Measurements from ENCODE around the gene ZFAND3. TPM values are rescaled to one million over a fixed set of nuclear protein-coding genes. Genes with fewer than 3 reads are reported as not detected.
A peak's percentile ranks its signal among the peaks of the same experiment; 100 is the strongest.

Gene ZFAND3
- total RNA-seq, 1 experiment from 2014 or later = 22.2 TPM

GRCh38 chr6:37821446-37821845 is 1.9 kb downstream of the ZFAND3 start:
- peak overlapping the region; percentile 64; the same call in 1 of the 2 replicates for H3K9ac ChIP-seq (ENCODE audit: low read length)
- H3K4me1 ChIP-seq (ENCODE audit: insufficient read depth, low read length) = peaks cover 36% of the 10 kb centered on the region
- no peak overlapping the region for H2AFZ ChIP-seq (ENCODE audit: low read length)
- ATAC-seq (no peak), DNase-seq (no peak)
- peaks cover 45% of the 10 kb centered on the region for H4K20me1 ChIP-seq (ENCODE audit: low read length)
- H3K4me2 ChIP-seq (ENCODE audit: low read length) = peak overlapping the region; percentile 95
- H3K27me3 ChIP-seq (ENCODE audit: low read length) = no peaks in the 10 kb centered on the region
- H3K27ac ChIP-seq (ENCODE audit: low read length) = no peak overlapping the region
- TF ChIP-seq EZH2phosphoT487 (IDR thresholded peaks at IDR 0.05; ENCODE audit: borderline replicate concordance, low read length) (no peak), EZH2 (IDR thresholded peaks at IDR 0.05; ENCODE audit: low read length, unreplicated experiment) (no peak)
- TF ChIP-seq, protein P1, sequence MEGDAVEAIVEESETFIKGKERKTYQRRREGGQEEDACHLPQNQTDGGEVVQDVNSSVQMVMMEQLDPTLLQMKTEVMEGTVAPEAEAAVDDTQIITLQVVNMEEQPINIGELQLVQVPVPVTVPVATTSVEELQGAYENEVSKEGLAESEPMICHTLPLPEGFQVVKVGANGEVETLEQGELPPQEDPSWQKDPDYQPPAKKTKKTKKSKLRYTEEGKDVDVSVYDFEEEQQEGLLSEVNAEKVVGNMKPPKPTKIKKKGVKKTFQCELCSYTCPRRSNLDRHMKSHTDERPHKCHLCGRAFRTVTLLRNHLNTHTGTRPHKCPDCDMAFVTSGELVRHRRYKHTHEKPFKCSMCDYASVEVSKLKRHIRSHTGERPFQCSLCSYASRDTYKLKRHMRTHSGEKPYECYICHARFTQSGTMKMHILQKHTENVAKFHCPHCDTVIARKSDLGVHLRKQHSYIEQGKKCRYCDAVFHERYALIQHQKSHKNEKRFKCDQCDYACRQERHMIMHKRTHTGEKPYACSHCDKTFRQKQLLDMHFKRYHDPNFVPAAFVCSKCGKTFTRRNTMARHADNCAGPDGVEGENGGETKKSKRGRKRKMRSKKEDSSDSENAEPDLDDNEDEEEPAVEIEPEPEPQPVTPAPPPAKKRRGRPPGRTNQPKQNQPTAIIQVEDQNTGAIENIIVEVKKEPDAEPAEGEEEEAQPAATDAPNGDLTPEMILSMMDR (conservative IDR thresholded peaks at IDR 0.05; ENCODE audit: low read depth, low read length) = no peak
- no TSS peak for BruUV-seq (replicated peaks)
- no peaks in the 10 kb centered on the region for H3K36me3 ChIP-seq (ENCODE audit: low read depth, low read length)
- peaks cover 64% of the 10 kb centered on the region for H3K79me2 ChIP-seq (ENCODE audit: low read length)
- peak overlapping the region; percentile 84 for H3K4me3 ChIP-seq (ENCODE audit: low read length)
- intact Hi-C loops (cut with micrococcal nuclease) = no loop called here
- no peaks in the 10 kb centered on the region for H3K9me3 ChIP-seq (ENCODE audit: low read length)
- no peaks in the 10 kb centered on the region for H3F3A ChIP-seq (ENCODE audit: low read length, unreplicated experiment)
- ChIA-PET CTCF (interaction anchor here (0.7 to 1.4 kb wide), 2 partner anchors 30 to 167 kb away, joined by 3 to 6 read pairs; no protein-coding TSS in a partner anchor), POLR2A (ENCODE audit: unreplicated experiment) (no interaction called here)
- H3K9me2 ChIP-seq (replicated peaks; ENCODE audit: low read length) = no peaks in the 10 kb centered on the region

DNA sequence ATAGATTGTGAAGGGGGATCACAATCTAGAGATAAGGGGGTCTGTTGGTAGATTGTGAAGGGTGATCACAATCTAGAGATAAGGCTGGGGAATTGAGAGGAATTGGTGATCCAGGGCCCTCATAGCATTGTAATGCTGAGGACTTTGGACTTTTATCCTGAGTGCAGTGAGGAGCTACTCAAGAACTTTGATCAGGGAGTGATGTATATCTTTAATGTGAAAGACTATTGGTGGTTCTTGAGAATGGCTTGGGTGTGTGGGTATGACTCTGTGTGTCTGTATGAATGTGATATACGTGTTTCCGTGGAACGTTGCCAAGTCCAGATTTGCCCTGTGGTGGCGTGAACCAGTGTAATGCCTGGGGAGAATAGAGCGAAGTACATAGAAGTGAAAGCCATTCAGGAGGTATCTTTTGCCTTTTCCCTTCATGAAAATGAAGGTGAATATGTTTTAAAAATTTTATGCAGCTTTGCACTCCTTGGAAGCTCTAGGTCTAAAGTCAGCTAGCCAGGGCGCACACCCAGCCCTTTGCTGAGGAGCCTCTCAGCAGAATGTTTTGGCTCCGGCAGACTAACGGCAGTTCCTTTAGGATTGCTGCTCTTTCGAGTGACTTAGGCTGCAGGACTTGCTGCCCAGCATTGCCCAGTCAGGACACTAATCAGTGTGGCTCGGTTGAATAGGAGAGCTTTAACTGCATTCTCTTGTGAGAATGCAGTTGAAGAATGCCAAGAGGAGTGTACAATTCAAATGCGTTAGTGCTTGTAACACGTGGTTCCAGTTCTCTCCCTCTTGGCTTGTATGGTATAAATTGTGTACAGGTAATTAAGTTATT is 3.5 kb downstream of the ZFAND3 start:
- Histone ChIP-seq H3K4me1 (ENCODE audit: insufficient read depth, low read length) (peaks cover 34% of the 10 kb centered on the region), H3K27me3 (ENCODE audit: low read length) (no peaks in the 10 kb centered on the region), H3K4me3 (ENCODE audit: low read length) (peak overlapping the region; percentile 40; the same call in 1 of the 2 replicates), H4K20me1 (ENCODE audit: low read length) (peaks cover 51% of the 10 kb centered on the region), H3K9me3 (ENCODE audit: low read length) (no peaks in the 10 kb centered on the region), H3K36me3 (ENCODE audit: low read depth, low read length) (no peaks in the 10 kb centered on the region), H2AFZ (ENCODE audit: low read length) (no peak overlapping the region), H3K9ac (ENCODE audit: low read length) (no peak overlapping the region), H3K79me2 (ENCODE audit: low read length) (peaks cover 80% of the 10 kb centered on the region), H3F3A (ENCODE audit: low read length, unreplicated experiment) (no peaks in the 10 kb centered on the region), H3K9me2 (replicated peaks; ENCODE audit: low read length) (no peaks in the 10 kb centered on the region), H3K27ac (ENCODE audit: low read length) (peak overlapping the region; percentile 22), H3K4me2 (ENCODE audit: low read length) (peak overlapping the region; percentile 95)
- TF ChIP-seq EZH2 (IDR thresholded peaks at IDR 0.05; ENCODE audit: low read length, unreplicated experiment) (no peak), EZH2phosphoT487 (IDR thresholded peaks at IDR 0.05; ENCODE audit: borderline replicate concordance, low read length) (no peak)
- TF ChIP-seq, protein P1 (conservative IDR thresholded peaks at IDR 0.05; ENCODE audit: low read depth, low read length) = no peak
- no TSS peak for BruUV-seq (replicated peaks)
- no peak for ATAC-seq
- DNase-seq = peak; percentile 61
- intact Hi-C loops (cut with micrococcal nuclease) = no loop called here
- POLR2A ChIA-PET (ENCODE audit: unreplicated experiment) = no interaction called here
- CTCF ChIA-PET = no interaction called here

DNA sequence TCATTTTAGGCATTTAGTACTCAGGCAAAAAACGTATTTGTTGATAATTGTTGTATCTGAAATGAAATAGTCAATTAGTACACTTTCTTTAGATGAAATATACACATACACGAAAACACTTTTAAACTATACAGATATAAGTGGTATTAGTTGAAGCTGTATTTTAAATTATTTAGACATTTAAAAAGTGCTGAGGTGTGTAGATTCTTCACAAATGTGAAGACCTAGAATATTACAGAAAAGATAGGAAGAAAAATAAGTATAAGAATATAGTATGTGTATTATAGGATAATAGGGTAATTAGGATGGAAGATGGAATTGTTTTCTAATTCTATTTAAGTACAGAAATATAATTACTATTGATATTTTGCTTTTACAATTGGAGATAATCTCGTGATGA is 4.6 kb downstream of the ZFAND3 start:
- POLR2A ChIA-PET (ENCODE audit: unreplicated experiment) = interaction anchor here (0.7 kb wide), 1 partner anchor 8 kb away, joined by 5 read pairs; no protein-coding TSS in a partner anchor
- Histone ChIP-seq H3F3A (ENCODE audit: low read length, unreplicated experiment) (no peaks in the 10 kb centered on the region), H3K4me3 (ENCODE audit: low read length) (no peak overlapping the region), H3K79me2 (ENCODE audit: low read length) (peaks cover 91% of the 10 kb centered on the region), H3K9ac (ENCODE audit: low read length) (no peak overlapping the region), H3K27ac (ENCODE audit: low read length) (no peak overlapping the region), H3K4me2 (ENCODE audit: low read length) (no peak overlapping the region), H3K4me1 (ENCODE audit: insufficient read depth, low read length) (peaks cover 29% of the 10 kb centered on the region), H2AFZ (ENCODE audit: low read length) (no peak overlapping the region), H3K36me3 (ENCODE audit: low read depth, low read length) (no peaks in the 10 kb centered on the region), H3K9me3 (ENCODE audit: low read length) (no peaks in the 10 kb centered on the region), H4K20me1 (ENCODE audit: low read length) (peaks cover 54% of the 10 kb centered on the region), H3K9me2 (replicated peaks; ENCODE audit: low read length) (no peaks in the 10 kb centered on the region), H3K27me3 (ENCODE audit: low read length) (no peaks in the 10 kb centered on the region)
- ATAC-seq (no peak), DNase-seq (no peak)
- intact Hi-C loops (cut with micrococcal nuclease) = no loop called here
- no TSS peak for BruUV-seq (replicated peaks)
- CTCF ChIA-PET = no interaction called here
- TF ChIP-seq EZH2phosphoT487 (IDR thresholded peaks at IDR 0.05; ENCODE audit: borderline replicate concordance, low read length) = no peak
- TF ChIP-seq, protein P1 (conservative IDR thresholded peaks at IDR 0.05; ENCODE audit: low read depth, low read length) = no peak
- TF ChIP-seq EZH2 (IDR thresholded peaks at IDR 0.05; ENCODE audit: low read length, unreplicated experiment) = no peak

Data from PC-3 (cell line).